RCC 7860 (cell line): ENCODE measurements around the gene NOB1.

Source experiments
- DNase-seq: peaks from one replicate; pipeline ENCODE4 v3.0.0-alpha.2; 2015; ENCODE audit warnings: low spot score
- FAIRE-seq: peaks from 2 replicates; lab custom pipeline; 2012; peaks lifted over from hg19 to GRCh38; lab: Jason Lieb, UNC

The NOB1 gene

DNA sequence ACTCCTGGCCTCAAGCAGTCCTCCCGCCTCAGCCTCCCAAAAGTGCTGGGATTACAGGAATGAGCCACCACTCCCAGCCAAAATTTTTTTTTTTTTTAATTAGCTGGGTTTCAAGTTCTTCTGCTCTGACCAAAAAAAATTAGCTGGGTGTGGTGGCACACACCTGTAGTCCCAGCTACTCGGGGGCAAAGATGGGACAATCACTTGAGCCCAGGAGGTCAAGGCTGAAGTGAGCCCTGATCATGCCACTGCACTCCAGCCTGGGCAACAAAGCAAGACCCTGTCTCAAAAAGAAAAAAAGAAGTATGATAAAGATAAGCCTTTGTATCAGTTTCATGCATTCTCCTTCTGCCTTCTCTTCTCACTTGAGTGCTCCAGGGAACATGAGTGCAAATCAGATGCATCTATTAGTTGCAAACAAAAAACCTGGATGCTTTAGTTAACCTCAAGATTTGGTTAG lies 30.3 kb downstream of the NOB1 start:
- no peak for DNase-seq
- FAIRE-seq = no peak

DNA sequence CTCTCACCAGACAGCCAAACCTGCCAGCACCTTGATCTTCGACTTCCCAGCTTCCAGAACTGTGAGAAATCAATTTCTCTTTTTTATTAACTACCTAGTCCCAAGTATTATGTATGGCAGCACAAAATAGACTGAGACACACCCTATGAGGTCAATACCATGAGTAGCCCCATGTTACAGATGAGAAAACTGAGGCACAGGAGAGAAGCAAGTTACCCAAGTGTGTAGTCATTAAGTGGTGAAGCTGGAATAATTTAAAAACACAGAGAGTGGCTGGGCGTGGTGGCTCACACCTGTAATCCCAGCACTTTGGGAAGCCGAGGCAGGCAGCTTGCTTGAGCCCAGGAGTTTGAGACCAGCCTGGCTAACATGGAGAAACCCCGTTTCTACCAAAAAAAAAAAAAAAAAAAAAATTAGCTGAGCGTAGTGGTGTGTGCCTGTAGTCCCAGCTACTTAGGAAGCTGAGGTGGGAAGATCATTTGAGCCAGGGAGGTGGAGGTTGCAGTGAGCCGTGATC lies 33.2 kb downstream of the NOB1 start:
- FAIRE-seq (no peak), DNase-seq (no peak)

DNA sequence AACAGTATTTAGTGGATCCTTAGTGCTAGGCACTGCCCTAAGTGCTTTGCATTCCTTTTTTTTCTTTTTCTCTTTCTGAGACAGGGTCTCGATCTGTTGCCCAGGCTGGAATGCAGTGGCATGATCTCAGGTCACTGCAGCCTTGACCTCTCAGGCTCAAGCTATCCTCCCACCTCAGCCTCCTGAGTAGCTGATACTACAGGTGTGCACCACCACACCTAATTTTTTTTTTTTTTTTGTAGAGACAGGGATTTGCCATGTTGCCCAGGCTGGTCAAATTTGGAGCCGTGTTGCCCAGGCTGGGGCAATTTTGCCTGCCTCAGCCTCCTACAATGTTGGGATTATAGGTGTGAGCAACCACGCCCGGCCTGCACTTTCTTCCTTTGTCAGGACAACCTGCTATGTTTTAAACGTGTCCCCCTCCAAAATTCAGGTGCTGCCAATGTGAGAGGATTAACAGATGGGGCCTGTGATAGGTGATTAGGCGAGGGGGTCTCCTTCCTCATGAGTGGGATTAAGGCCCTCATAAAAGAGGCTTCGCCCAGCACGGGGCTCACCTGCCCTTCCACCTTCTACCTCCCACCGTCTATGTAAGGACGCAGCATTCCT lies 33.8 kb downstream of the NOB1 start:
- FAIRE-seq (no peak), DNase-seq (no peak)

DNA sequence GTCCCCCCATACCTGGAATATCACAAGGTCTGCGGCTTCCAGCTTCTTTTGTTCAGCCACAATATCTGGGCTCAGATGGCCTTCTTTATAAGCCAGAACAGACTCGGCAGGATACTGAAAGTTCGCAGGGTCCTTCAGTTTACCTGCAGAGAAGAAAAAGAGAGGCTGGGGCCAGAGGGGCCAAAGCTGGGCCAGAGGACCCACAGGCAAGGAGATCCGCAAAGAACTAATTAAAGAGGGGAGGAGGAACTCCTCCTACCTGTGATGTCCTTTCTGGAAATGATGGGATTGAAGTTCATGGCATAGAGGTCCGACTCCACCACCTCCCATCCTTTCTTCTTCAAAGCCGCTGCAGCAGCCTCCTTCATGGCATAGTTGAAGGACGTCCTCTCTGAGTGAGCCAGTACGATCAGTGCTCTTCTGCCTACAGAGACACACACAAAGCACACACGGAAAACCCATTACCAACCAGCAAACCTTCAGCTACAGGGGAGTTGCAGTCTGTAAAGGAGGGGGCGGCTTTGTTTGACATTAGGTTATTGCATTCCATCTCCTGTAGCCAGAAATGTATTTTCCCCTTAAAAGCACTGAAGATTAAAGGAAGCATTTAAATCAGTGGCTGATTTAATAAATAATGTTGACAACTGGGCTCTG lies 36.5 kb downstream of the NOB1 start:
- FAIRE-seq = no peak
- DNase-seq = no peak

DNA sequence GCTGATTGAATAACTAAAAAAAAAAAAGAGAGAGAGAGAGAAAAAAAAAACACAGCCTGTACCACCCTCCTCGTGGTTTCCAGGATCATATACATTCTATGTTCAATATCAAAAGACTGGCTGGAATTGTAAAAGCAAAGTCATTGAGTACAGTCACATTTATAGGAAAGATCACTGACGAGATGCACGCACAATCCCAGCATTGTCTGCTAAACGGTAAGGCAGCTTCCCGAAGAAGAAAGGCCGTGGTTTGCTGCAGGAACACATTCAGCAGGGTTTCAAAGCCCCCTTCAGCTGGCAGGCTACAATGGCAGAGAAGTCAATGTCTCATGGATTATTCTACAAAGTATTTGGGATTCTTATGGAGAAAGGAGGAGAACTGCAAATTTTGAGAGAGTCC lies 37.7 kb downstream of the NOB1 start:
- DNase-seq (no peak), FAIRE-seq (no peak)

DNA sequence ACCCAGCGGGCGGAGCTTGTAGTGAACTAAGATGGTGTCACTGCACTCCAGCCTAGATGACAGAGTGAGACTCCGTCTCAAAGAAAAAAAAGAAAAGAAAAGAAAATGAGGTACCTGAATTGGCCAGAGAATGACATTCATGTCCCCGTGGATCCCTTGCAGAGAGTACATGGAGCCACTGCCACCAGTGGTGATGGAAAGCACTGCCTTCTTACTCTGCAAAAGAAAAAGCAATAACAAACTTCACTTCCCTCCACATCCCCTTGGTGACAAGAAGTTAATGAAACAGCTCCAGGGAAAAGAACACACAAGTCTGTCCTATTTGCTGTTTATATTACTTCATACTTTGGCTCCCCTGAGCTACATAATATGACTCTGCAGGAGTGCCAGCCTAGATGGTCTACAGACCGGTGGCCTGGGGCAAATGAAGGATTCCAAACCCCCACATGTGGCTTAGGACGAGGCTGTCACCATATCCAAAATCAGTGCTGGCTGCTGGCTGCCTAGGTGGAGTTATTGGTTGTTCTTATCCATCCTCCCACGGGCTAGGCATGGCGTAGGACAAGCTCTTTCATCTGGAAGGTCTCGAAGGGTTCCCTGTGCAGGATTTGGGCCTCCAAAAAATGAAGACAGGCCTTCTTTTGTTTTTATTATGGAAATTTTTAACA lies 41.7 kb downstream of the NOB1 start:
- FAIRE-seq (no peak), DNase-seq (no peak)

DNA sequence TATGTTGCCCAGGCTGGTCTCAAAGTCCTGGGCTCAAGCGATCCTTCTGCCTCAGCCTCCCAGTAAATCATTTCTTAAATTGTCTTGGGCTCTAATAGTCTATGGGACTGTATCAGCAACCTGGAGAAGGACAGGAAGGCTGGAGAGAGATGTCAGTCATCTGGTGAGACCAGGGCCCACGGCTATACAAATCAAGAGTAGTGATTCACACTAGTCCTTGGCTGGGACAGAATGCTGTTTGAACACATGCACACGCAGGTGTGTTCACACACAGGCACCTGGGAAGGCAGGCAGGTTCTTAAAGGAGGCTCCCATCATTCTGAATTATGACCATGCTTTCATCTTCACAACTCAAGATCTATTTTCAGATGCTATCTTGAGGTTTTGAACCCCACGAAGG lies 42.4 kb downstream of the NOB1 start:
- FAIRE-seq (no peak), DNase-seq (no peak)

DNA sequence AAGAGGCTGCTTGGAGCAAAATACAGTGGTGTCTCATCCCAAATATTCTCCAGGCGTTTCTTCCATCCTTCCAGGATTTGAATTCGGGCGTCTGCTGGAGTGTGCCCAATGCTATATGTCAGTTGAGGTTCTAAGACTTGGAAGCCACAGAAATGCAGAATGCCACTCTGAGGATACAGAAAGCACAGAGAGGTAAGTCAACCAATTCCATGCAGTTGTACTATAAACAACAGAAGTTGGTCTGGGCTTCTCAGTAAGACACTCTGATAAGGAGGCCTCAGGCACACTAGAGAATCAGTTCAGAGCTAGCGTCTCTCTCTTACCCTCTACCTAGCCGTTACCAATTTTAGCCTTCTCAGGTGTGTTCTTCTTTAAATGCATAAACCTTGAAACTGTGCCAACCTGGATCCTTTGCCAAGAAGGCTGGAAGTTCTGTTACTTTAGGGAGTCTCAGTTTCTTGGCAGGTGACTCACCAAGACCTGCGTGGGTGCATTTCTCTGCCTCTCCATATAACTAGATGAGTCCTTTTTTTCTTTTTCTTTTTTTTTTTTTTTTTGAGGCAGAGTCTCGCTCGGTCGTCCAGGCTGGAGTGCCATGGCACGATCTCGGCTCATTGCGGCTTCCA lies 43.5 kb downstream of the NOB1 start:
- FAIRE-seq = no peak
- DNase-seq = no peak

DNA sequence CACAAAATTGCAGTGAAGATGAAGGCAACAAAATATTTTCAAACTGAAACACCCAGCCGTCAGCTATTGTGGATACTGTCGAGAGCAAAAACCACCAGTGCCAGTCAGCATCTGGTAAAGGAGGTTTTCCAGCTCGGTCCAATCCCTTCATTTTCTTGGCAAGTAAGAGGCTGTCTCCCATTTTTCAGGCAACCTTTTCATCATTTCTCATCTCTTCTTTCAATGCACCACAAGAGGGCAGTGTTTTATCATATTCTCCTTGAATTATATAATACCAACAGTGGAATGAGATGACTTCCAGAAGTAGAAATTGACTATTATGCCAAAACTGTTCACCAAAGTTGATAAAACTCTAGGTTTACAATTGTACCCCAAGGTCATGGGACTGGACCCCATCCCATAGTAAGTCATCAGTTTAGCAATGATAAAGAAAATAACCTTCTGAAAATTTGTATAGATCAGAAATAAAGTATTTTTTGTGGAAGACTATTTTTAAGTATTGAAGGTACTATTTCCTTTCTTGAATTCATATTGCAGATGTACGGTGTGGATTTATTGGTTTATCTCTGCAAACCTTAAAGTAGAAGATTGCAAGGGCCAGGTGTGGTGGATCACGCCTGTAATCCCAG lies 45.2 kb downstream of the NOB1 start:
- FAIRE-seq (peak; percentile 72), DNase-seq (peak; percentile 60)

DNA sequence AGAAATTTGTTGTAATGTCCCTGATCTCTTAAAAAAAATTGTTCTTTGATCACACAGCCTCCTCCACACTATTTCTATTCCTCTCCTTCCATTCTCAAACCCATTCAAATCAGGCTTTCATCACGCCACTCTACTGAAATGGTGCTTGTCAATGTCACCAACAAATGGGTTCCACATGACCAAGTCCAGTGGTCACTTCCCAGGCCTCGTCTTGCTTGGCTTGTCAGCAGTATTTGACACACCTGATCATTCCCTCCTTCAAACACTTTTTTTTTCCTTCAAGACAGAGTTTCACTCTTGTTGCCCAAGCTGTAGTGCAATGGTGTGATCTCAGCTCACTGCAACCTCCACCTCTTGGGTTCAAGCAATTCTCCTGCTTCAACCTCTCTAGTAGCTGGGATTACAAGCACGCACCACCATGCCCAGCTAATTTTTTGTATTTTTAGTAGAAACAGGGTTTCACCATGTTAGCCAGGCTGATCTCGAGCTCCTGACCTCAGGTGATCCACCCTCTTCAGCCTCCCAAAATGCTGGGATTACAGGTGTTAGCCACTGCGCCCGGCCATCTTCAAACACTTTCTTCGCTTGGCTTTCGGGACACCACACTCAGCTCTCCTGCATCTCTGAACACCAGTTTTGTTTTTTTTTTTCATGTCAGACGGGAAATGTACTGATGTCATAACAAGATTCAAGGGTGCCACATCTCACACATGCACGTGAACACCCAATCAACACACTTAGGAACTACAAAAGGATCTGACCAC lies 46.6 kb downstream of the NOB1 start:
- FAIRE-seq (no peak), DNase-seq (no peak)

DNA sequence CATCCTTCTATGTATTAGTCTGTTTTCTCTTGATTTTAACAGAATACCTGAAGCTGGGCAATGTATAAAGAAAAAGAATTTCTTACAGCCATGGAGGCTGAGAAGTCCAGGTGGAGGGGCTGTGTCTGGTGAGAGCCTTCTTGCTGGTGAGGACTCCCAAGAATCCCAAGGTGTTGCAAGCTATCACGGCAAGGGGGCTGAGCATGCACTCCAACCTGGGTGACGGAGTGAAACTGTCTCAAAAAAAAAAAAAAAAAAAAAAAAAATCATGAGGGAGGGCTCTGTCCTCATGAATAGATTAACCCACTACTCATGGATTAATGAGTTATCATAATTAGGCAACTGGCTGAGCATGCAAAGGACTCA lies 47.8 kb downstream of the NOB1 start:
- FAIRE-seq (no peak), DNase-seq (no peak)

DNA sequence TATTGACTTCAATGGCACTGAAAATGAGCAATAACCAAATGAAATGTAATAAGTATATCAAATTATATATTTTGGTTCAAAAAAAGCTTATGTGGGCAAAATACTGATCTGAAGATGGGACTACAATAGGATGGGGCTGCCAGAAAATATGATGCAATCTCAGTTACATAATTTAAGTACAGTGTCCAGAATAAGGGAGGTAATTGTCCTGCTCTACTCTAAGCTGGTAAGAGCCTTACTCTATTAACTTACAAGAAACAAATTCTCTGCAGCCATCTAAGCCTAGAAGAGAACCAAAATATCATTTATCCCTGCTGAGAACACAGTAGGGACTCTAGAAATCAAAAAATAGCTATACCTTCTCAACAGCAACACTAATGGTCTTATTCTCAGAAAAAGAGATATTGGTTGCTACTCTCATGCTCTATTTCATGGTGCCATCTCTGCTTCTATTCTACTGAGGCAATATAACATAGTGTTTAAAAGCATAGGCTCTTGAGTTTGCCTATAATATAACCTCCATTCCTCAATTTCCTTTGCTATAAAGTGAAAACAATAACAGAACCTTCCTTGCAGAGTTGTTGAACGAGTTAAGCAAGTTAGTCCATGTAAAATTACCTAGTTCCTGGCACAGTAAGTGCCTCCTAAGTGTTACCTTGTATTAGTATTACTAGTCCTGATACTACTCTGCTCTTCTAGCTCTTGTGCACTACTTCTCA lies 48.3 kb downstream of the NOB1 start:
- FAIRE-seq = no peak
- DNase-seq = no peak

DNA sequence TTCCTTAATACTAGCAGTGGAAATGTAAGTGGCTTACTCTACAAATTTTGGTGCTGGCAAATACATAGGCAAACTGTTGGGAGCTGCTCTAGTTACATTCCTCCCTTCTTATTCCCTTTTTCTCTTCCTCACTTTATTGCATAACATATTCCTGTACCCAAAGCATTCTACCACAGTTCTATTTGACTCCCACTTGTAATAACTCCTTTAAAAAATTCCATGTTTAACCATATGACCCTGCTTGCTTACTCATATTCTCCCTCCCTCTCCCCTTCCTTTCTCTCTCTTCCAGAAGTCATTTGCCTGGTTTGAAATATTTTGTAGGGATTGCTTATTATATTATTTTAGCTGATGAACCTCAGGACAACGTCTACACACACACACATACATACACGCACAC lies 51.1 kb downstream of the NOB1 start:
- FAIRE-seq (no peak), DNase-seq (no peak)

DNA sequence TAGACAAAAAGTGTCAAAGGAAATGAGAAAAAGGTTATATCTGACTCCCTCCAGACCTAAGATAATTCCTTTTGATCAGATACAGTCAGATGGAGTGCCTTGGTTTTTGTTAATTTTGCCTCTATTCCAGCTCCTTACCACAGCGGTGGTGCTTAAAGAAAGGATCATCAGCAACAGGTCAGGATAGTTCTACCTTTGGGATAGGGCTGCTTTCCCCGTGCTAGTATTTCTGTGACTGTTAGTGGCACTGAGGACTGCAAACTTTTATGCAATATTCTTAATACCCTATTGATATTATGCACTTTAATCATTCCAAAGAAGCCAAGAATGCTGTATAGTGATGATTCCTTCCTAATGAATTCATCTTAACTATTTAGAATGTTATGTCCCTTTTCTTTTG lies 52.9 kb downstream of the NOB1 start:
- FAIRE-seq = no peak

DNA sequence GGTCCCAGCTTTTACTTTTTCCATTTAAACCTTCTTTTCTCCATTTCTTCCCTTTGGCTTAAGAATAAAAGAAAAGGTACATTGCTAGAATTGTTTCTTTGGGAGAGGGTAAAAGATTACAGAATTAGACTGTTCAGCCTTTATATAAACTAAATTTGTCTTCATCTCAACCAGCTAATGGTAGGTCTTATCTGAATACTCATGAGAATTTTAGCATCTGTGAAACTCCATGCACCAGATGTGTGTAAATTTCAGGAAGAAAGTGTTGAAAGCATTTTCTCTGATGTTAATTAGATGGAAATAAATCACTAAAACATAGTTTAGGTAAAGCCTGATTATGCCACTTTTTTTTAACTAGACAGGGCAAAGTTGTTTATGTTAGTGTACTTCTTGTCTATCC lies 53.3 kb downstream of the NOB1 start:
- DNase-seq (no peak), FAIRE-seq (no peak)

More for the DNA sequence above, 52.9 kb downstream of the NOB1 start:
- no peak for DNase-seq

DNA sequence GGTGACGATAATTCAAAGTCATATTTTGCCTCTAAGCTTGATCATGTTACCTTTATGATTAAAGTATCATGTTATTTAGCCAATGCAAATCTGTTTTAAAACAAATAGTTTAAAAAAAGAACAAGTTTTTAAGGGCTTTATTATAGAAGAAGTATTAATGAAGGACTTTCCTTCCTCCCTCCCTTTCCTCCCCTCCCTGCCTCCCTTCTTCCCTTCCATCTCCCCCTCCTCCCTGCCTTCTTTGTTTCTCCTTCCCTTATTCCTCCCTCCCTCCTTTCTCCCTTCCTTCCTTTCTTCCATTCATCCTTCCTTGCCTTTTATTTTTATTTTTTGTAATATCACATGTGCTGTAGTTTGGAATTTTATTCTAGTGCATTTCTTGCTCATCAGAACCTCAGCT lies 54.8 kb downstream of the NOB1 start:
- FAIRE-seq = no peak
- DNase-seq = no peak

DNA sequence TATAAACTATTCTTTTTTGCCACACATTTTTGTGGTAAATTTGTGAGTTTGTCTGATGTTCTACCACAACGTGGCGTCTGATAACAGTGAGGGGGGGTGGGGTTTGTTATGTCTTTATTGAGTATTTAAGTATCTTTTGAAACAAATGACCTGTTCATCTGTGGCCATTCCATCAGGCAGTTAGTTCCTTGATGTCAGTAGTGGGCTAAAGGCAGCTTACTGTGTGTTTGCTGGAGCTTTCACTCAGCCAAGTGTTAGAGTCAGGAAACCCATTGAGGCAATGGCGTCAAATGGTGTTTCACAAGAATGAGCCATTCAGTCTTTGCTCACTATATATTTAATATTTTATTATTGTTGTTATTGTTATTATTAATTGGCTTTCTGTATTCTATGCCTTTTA lies 56.3 kb downstream of the NOB1 start:
- DNase-seq (no peak), FAIRE-seq (no peak)

DNA sequence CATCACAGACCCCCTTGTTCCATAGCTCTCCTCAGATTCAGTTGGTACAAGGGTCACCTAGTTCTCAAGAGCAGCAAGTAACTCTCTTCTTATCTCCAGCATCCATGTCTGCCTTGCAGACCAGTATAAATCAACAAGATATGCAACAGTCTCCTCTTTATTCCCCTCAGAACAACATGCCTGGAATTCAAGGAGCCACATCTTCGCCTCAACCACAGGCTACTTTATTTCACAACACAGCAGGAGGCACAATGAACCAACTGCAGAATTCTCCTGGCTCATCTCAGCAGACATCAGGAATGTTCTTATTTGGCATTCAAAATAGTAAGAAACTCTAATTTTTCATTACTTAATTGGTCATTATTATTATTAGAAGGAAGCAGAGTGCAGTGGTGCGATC lies 60.8 kb downstream of the NOB1 start:
- DNase-seq (no peak), FAIRE-seq (no peak)

DNA sequence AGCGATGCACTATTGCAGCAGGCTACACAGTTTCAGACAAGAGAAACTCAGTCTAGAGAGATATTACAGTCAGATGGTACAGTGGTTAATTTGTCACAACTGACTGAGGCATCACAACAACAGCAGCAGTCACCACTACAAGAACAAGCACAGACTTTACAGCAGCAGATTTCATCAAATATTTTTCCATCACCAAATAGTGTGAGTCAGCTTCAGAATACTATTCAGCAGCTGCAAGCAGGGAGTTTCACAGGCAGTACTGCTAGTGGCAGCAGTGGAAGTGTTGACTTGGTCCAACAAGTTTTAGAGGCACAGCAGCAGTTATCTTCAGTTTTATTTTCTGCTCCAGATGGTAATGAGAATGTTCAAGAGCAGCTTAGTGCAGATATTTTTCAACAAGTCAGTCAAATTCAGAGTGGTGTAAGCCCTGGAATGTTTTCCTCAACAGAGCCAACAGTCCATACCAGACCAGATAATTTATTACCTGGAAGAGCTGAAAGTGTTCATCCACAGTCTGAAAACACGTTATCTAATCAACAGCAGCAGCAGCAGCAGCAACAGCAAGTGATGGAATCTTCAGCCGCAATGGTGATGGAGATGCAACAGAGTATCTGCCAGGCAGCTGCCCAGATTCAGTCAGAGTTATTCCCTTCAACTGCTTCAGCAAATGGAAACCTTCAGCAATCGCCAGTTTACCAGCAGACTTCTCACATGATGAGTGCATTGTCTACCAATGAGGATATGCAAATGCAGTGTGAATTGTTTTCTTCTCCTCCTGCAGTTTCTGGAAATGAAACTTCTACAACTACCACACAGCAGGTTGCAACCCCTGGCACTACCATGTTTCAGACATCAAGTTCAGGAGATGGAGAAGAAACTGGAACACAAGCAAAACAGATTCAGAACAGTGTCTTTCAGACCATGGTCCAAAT lies 62.5 kb downstream of the NOB1 start:
- no peak for DNase-seq
- FAIRE-seq = no peak
